Measurements from ENCODE around the gene MAPK13.

DNA sequence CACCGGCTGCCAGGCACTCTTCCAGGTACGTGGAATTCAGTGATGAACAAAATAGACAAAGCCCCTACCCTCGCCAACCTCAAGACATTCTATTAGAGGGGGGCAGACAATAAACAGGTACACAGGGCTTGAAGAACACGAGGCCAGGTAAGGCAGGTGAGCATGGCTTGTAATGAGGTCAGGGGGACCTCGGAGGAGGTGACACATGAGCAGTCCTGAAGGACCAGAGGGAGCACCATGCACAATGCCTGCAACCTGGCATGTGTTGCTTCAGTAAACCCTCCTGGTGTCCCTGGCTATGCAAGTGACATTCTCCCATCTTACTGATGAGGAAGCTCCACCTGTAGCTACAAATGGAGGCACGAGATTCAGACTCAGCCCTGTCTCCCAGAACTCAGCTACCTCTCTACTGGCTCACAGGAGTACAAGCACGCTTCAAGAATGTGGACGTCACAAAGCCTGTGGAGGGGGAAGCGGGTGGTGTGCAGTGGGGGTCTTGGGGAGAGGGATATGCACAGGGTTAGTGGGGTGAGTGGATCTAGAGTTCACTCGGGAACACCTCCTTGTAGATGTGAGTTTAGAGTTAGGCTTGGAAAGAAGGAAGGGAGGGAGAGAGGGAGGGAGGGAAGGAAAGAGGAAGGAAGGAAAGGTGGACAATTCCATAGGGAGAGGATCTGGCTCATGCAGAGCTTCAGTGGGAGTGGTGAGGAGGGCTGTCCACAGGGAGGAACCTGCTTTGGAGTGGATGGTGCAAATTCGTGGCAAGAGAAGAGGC lies 7.6 kb upstream of the MAPK13 start:
- TF ChIP-seq, protein P1, sequence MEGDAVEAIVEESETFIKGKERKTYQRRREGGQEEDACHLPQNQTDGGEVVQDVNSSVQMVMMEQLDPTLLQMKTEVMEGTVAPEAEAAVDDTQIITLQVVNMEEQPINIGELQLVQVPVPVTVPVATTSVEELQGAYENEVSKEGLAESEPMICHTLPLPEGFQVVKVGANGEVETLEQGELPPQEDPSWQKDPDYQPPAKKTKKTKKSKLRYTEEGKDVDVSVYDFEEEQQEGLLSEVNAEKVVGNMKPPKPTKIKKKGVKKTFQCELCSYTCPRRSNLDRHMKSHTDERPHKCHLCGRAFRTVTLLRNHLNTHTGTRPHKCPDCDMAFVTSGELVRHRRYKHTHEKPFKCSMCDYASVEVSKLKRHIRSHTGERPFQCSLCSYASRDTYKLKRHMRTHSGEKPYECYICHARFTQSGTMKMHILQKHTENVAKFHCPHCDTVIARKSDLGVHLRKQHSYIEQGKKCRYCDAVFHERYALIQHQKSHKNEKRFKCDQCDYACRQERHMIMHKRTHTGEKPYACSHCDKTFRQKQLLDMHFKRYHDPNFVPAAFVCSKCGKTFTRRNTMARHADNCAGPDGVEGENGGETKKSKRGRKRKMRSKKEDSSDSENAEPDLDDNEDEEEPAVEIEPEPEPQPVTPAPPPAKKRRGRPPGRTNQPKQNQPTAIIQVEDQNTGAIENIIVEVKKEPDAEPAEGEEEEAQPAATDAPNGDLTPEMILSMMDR (conservative IDR thresholded peaks at IDR 0.05) = no peak
- TF ChIP-seq EZH2 (IDR thresholded peaks at IDR 0.05; ENCODE audit: low read depth) = no peak

All from PC-9 (cell line).